Fibroblast of the conjunctiva (primary cell): ENCODE measurements around the gene ATP1A2.

Source experiments
- DNase-seq: peaks from one replicate; pipeline ENCODE4 v3.0.0-alpha.2; 2010; ENCODE audit warnings: low read depth

The ATP1A2 gene

DNA sequence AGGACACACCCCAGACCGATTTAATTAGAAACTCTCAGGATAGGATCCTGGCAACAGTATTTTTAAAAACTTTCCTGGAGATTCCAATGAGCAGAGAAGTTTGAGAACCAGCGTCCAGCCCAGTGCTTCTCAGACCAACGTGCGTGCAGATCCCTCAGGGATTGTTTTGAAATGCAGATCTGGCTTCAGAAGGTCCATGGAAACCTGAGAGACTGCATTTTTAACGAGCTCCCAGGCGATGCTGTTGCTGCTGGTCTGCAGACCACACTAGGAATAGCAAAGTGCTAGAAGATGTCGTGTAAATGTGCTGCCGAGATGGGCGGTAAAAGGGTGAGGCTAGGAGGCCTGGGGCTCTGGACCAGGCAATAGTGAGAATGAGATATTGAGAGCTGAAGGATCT lies 56.4 kb downstream of the ATP1A2 start:
- no peak for DNase-seq

DNA sequence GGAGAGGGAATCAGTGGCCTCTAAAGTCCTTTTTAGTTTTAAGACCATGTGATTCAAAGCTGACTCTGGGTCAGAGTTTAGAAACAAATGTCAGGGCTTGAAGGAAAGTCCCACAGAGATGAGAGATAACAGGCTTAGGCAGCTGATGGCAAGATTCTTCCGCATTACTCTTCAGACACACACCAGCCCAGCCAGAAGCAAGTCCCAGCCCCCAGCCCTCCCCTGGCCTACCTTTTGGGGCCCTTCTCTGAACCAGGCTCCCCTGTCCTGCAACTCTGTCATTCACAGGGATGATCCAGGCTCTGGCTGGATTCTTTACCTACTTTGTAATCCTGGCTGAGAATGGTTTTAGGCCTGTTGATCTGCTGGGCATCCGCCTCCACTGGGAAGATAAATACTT lies 61.7 kb downstream of the ATP1A2 start:
- no peak for DNase-seq

DNA sequence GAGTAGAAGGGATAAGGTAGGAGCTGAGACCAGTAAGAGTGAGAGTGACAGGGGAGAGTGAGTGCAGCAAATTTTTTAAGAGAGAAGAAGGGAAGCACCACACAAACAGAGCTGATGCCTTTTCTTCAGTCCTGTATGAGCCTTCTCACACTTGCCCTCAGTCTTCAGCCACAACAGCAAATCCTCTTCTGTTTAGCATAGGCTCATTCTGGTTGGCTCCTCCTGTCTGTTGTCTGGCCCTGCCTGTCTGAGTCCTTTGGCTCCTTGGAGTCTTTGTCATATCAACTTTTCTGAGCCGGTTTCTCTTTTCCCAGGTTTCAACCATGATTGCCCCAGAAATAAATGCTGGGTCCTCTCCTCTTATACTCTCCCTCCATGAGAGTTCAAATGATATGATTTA lies 62.1 kb downstream of the ATP1A2 start:
- DNase-seq = no peak

DNA sequence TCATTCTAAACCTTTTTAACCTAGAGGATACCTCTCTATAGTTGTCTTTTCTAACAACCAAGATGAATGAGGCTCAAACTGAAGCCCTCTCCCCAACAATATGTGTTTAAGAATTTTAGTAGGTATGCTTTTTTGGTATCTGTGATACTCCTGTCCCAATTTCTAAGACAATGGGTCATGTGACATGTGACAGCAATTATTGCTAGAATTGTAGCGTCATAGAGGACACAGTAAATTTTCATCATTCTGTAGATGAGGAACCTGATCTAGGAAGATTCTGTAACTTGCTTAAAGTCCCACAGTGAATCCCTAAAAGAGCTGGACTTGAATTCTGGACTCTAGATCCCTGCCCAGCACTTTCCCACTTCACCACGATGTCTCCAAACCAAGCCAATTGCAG lies 63.2 kb downstream of the ATP1A2 start:
- no peak for DNase-seq

DNA sequence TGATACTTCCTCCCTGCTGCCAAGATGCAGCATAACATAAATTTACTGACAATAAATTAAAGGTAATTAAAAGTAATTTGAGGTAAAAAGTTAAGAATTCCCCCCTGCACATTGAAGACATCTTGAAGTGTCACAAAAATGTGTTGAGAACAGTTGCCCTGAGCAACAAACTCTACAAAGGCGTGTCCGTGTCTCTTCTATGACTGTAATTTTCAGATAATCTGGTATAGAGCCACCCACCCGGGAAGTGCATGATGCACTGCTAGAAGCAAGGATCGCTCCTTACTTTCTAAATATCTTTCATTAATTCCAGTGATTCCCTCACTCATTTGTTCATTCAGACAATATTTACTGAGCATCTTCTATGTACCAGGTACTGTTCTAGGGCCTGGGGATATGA lies 63.8 kb downstream of the ATP1A2 start:
- no peak for DNase-seq

DNA sequence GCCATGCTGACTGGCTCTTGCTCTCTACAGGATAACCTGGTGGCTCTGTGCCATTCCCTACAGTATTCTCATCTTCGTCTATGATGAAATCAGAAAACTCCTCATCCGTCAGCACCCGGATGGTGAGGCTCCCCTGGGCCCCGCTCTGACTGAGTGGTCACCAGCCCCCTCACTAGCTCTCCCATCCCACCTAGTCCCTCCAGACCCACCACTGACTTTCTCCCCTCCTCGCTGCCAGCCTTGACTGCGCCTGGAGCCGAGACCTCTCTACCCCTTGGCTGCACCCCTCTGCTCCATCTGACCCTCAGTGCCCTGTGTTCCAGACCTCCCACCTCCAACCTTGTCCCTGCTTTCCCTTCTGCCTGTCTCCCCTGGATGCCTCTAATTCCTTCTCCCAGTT lies 70.7 kb downstream of the ATP1A2 start:
- DNase-seq = no peak

DNA sequence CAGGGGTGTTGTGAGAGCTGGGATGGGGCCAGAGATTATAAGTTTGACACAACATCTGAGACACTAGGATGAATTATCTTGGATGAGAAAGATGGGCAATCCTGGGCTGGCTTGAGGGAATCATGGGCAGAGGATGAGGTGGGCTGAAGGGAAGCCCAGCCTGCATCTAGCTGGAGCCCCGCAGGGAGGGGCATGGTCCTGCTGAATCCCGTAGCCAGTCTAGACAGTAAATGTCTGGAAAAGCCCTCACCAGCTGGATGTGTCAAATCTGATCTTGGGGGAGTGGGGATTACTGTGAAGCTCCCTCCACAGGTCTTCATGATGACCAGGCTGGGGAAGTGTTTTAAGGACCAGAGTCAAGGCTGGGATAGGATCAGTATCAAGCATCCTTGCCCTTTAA lies 71.2 kb downstream of the ATP1A2 start:
- DNase-seq = no peak

DNA sequence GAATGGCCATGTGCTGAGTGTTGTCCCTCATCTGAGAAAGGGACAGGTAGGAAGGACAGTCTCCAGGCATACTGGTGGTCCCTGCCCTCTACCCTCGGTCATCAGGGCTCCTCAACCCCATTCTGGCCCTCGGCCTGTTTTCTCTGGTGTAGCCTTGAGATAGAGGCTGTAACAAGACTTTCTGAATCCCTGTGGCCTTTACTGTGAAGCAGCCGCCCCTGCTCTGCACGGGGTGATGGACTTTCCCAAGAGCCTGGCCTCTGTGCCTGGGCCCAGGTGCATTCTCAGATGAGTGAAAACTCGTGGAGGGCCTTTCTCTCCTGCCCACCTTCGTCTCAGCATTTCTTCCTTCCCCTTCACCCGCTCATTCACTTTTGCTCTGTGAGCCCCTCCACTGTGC lies 71.8 kb downstream of the ATP1A2 start:
- DNase-seq = no peak

DNA sequence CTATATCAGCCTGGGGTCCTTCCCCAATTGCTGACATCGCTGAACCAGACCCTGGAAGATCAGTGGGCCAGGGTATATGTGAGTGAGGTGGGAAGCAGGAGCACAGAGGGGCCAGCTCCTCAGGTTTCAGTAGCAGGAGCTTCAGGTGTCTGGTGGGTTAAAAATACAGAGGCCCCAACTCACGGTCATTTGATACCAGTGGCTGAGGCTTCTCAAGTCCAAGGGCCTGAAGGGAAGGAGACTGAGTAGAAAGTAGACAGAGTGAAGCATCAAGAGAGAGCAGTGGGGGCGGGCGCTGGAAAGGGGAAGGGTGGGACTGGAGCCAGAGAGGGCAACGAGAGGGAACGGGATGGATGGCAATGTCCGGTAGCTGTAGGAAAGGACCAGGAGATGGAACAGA lies 72.8 kb downstream of the ATP1A2 start:
- no peak for DNase-seq

DNA sequence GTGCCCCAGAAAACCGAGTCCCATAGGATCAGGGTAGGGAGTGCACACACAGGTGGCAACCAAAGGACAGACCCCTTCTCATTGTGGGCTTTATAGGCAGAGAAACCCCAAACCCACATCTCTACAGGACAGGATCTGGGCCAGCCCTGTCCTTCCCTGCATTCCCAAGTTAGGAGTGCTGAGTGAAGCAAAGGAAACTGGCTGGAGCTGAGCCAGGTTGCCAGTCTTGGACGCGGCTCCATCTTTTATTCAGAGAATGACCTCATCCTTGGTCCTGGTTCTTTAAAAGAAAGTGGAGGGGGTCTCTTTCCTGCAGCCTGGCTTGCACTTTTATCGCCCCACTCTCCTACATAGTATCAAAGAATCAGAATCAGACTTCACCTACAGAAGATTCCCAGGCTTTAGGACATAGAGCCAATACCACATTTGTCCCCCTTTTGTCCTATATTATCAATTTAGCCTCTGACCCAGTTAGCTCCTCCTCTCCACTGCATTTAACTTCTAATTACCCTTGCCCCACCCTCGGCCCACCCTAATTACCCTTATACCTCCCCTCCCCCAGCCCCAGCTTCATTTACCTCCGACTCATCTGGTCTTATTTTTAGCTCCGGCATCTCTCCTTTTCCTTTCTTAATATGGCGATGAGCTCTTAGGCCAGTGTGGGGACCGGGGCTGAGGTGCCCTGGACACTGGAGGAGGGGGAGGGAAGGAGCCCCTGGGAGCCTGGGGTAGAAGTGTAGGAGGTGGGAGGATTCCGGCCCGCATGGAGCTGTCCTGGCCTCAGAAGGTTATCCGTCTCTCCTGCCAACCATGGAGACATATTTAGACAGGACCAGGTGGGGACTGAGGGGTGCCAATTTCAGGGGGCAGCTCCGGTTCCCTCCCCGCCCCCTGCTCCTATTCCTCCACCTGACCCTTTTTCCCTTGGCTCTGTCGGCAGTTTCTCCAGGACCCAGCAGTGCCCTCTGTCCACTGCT lies 74.4 kb downstream of the ATP1A2 start, which contains the start of gene CASQ1:
CASQ1 (plus strand) TSS at position 927 of the 977 bp plus-strand sequence. CDS start 177 bp downstream, outside the sequence.
- DNase-seq = no peak

DNA sequence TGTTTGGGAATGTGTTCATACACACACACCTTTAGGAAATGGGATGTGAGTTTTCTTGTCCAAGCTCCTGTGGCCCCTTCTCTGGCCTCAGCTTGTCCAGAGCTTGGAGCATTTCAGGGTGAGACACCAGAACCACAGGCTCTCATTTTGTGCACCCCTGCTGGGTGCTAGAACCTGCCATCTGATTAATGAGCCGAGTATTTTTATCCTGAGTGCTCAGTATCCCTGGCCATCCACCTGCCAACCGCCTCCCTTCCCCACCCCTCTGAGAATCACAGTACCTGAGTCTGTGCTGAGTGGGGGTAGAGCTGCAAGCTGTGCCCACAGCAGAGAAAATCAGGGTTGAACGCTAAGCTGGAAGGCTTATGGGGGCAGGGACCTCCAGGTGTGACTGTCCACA lies 76.2 kb downstream of the ATP1A2 start:
- no peak for DNase-seq

DNA sequence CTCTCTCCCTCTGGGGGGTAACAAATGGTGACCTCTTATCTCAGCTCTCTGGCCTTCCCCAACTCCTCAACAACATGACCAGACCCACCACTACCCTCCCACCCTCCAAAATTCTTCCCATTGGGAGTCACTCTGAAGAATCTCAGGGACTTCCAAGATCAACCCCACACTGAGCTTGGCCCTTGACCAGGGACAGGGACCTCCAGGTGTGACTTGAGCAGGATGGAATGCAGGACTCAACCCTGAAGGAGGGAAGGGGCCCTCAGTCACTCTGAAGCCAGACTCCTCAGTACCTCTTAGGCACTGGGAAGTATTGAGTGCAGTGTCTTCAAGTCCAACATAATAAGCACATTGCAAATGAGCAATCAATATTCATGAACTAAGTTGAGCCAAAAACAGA lies 76.7 kb downstream of the ATP1A2 start:
- DNase-seq = no peak
